Natural killer cell treated with Interleukin-12 subunit alpha and Interleukin-12 subunit beta and Interleukin-15 and Interleukin-18, amount 100 ng/mL, for 72 hours (primary cell): ENCODE measurements around the gene SPECC1. TPM values are rescaled to one million over a fixed set of nuclear protein-coding genes. Genes with fewer than 3 reads are reported as not detected.
A peak's percentile ranks its signal among the peaks of the same experiment; 100 is the strongest.
"Not testable (repeated sequence)": the region's sequence is repeated elsewhere in the genome, so short reads cannot be mapped to it uniquely, and the experiment has no call there.

ENCODE experiments used
- ATAC-seq, 2 donors: fragments of 150-1000 bp; cut with Tn5 transposase in 1 of 2; sonication (Bioruptor Pico), chemical (Tn5 transposase) in 1 of 2; 2 replicates each; pipeline ENCODE4 v1.10.0; 2021
- DNase-seq: peaks from one replicate; pipeline ENCODE4 v3.0.0; 2022; ENCODE audit warnings: low spot score
- H3K27ac Mint-ChIP-seq, 2 donors: 1 replicate in 1 of 2; 2 replicates in 1 of 2; pipeline ENCODE4 v1.8.0; 2022; ENCODE audit warnings: mixed read lengths in 2 of 2, mild to moderate bottlenecking in 1 of 2, moderate library complexity in 1 of 2
- H3K27me3 Mint-ChIP-seq, 2 donors: 1 replicate in 1 of 2; 2 replicates in 1 of 2; pipeline ENCODE4 v1.8.0; 2022; ENCODE audit warnings: mixed read lengths in 2 of 2
- H3K36me3 Mint-ChIP-seq: one replicate; pipeline ENCODE4 v1.8.0; 2022; ENCODE audit warnings: mixed read lengths
- H3K4me1 Mint-ChIP-seq, 2 donors: 1 replicate in 1 of 2; 2 replicates in 1 of 2; pipeline ENCODE4 v1.8.0; 2022; ENCODE audit warnings: low read depth in 2 of 2, mixed read lengths in 2 of 2, mild to moderate bottlenecking in 1 of 2
- H3K4me3 Mint-ChIP-seq: one replicate; pipeline ENCODE4 v1.8.0; 2022; ENCODE audit warnings: mixed read lengths
- H3K9me3 Mint-ChIP-seq: 2 replicates; pipeline ENCODE4 v1.8.0; 2022; ENCODE audit warnings: mixed read lengths
- total RNA-seq, 2 donors: library from RNA; stranded (reverse); gene quantifications; one replicate each; pipeline ENCODE4 v1.2.3, GENCODE V29; 2022

SPECC1 gene
- total RNA-seq, 2 donors from 2014 or later, result 27.6 to 28.1 TPM

- peak; percentile 75 for DNase-seq
- no peak overlapping the region for H3K27ac Mint-ChIP-seq
- no peak overlapping the region for H3K4me3 Mint-ChIP-seq
- peak; percentile 92 to 93 for ATAC-seq
- H3K4me1 Mint-ChIP-seq, result peaks cover 0 to 2% of the 10 kb centered on the region in 2 donors
- H3K36me3 Mint-ChIP-seq, result no peaks in the 10 kb centered on the region
- H3K9me3 Mint-ChIP-seq, result no peaks in the 10 kb centered on the region
- H3K27me3 Mint-ChIP-seq, result peaks cover 0 to 12% of the 10 kb centered on the region in 2 donors
Measured at GRCh38 chr17:19992803-19993713, 16.1 kb upstream of the SPECC1 start.

GRCh38 chr17:19996086-19996485 lies 13.1 kb upstream of the SPECC1 start:
- no peak for ATAC-seq
- Mint-ChIP-seq H3K27me3 (peaks cover 15 to 22% of the 10 kb centered on the region in 2 donors), H3K27ac (no peak overlapping the region), H3K4me1 (peaks cover 0 to 2% of the 10 kb centered on the region in 2 donors), H3K4me3 (no peak overlapping the region), H3K36me3 (no peaks in the 10 kb centered on the region), H3K9me3 (no peaks in the 10 kb centered on the region)
- DNase-seq, result no peak

- Mint-ChIP-seq H3K36me3 (no peaks in the 10 kb centered on the region), H3K4me1 (peaks cover 0 to 2% of the 10 kb centered on the region in 2 donors), H3K9me3 (no peaks in the 10 kb centered on the region), H3K27me3 (peaks cover 12 to 22% of the 10 kb centered on the region in 2 donors), H3K4me3 (no peak overlapping the region), H3K27ac (no peak overlapping the region)
- DNase-seq, result no peak
- ATAC-seq, result no peak
Measured at GRCh38 chr17:19996502-19996901, 12.7 kb upstream of the SPECC1 start.

- Mint-ChIP-seq H3K4me1 (peaks cover 14 to 22% of the 10 kb centered on the region in 2 donors), H3K27me3 (peaks cover 34 to 53% of the 10 kb centered on the region in 2 donors), H3K4me3 (peak overlapping the region; percentile 93), H3K36me3 (no peaks in the 10 kb centered on the region), H3K9me3 (no peaks in the 10 kb centered on the region), H3K27ac (peak overlapping the region in 1 of 2 donors; percentile 49)
- DNase-seq (peak; percentile 65), ATAC-seq (peak; percentile 57 to 58)
Measured at GRCh38 chr17:20008242-20009051, 712 bp upstream of the SPECC1 start.

- ATAC-seq (no peak), DNase-seq (no peak)
- Mint-ChIP-seq H3K4me3 (peak overlapping the region; percentile 93), H3K36me3 (no peaks in the 10 kb centered on the region), H3K27me3 (peaks cover 34 to 53% of the 10 kb centered on the region in 2 donors), H3K4me1 (peaks cover 14 to 22% of the 10 kb centered on the region in 2 donors), H3K27ac (peak overlapping the region in 1 of 2 donors; percentile 49), H3K9me3 (no peaks in the 10 kb centered on the region)
Measured at GRCh38 chr17:20009052-20009301, 182 bp upstream of the SPECC1 start.

- no peaks in the 10 kb centered on the region for H3K9me3 Mint-ChIP-seq
- H3K27me3 Mint-ChIP-seq, result peaks cover 30 to 45% of the 10 kb centered on the region in 2 donors
- no peaks in the 10 kb centered on the region for H3K36me3 Mint-ChIP-seq
- no peak for ATAC-seq
- peak overlapping the region; percentile 82 for H3K4me3 Mint-ChIP-seq
- peaks cover 14 to 22% of the 10 kb centered on the region in 2 donors for H3K4me1 Mint-ChIP-seq
- DNase-seq, result no peak
- no peak overlapping the region for H3K27ac Mint-ChIP-seq
Measured at GRCh38 chr17:20010099-20010863, 1.1 kb downstream of the SPECC1 start.

- Mint-ChIP-seq H3K4me3 (peak overlapping the region; percentile 82), H3K9me3 (no peaks in the 10 kb centered on the region), H3K4me1 (peaks cover 14 to 22% of the 10 kb centered on the region in 2 donors), H3K36me3 (no peaks in the 10 kb centered on the region), H3K27ac (no peak overlapping the region), H3K27me3 (peaks cover 30 to 44% of the 10 kb centered on the region in 2 donors)
- no peak for ATAC-seq
- DNase-seq, result no peak
Measured at GRCh38 chr17:20010936-20011335, 1.8 kb downstream of the SPECC1 start.

GRCh38 chr17:20012017-20012536 lies 2.9 kb downstream of the SPECC1 start:
- no peak overlapping the region for H3K27ac Mint-ChIP-seq
- peaks cover 21 to 33% of the 10 kb centered on the region in 2 donors for H3K27me3 Mint-ChIP-seq
- H3K9me3 Mint-ChIP-seq, result no peaks in the 10 kb centered on the region
- no peak for DNase-seq
- H3K4me3 Mint-ChIP-seq, result no peak overlapping the region
- no peaks in the 10 kb centered on the region for H3K36me3 Mint-ChIP-seq
- peaks cover 14 to 22% of the 10 kb centered on the region in 2 donors for H3K4me1 Mint-ChIP-seq
- no peak for ATAC-seq

- H3K27ac Mint-ChIP-seq, H3K36me3 Mint-ChIP-seq, H3K9me3 Mint-ChIP-seq, H3K4me3 Mint-ChIP-seq, H3K4me1 Mint-ChIP-seq, DNase-seq, ATAC-seq: not testable (repeated sequence)
- peaks cover 10 to 11% of the 10 kb centered on the region in 2 donors for H3K27me3 Mint-ChIP-seq
Measured at GRCh38 chr17:20016475-20016992, 7.4 kb downstream of the SPECC1 start.

GRCh38 chr17:20022701-20023100 lies 13.5 kb downstream of the SPECC1 start:
- H3K27me3 Mint-ChIP-seq, result peaks cover 0 to 3% of the 10 kb centered on the region in 2 donors
- H3K9me3 Mint-ChIP-seq, result no peaks in the 10 kb centered on the region
- no peak overlapping the region for H3K27ac Mint-ChIP-seq
- H3K4me1 Mint-ChIP-seq, result no peaks in the 10 kb centered on the region
- ATAC-seq (no peak), DNase-seq (no peak)
- no peak overlapping the region for H3K4me3 Mint-ChIP-seq
- no peaks in the 10 kb centered on the region for H3K36me3 Mint-ChIP-seq

GRCh38 chr17:20026960-20027359 lies 17.8 kb downstream of the SPECC1 start:
- Mint-ChIP-seq H3K36me3 (no peaks in the 10 kb centered on the region), H3K4me3 (no peak overlapping the region), H3K27me3 (peaks cover 0 to 3% of the 10 kb centered on the region in 2 donors), H3K9me3 (no peaks in the 10 kb centered on the region), H3K4me1 (peaks cover 0 to 5% of the 10 kb centered on the region in 2 donors), H3K27ac (no peak overlapping the region)
- DNase-seq (no peak), ATAC-seq (no peak)

- Mint-ChIP-seq H3K27me3 (no peaks in the 10 kb centered on the region), H3K4me3 (no peak overlapping the region), H3K36me3 (no peaks in the 10 kb centered on the region), H3K9me3 (no peaks in the 10 kb centered on the region), H3K27ac (no peak overlapping the region), H3K4me1 (peaks cover 3 to 14% of the 10 kb centered on the region in 2 donors)
- ATAC-seq (no peak), DNase-seq (no peak)
Measured at GRCh38 chr17:20028443-20028842, 19.3 kb downstream of the SPECC1 start.

GRCh38 chr17:20032636-20033035 lies 23.5 kb downstream of the SPECC1 start:
- peak overlapping the region; percentile 35 for H3K4me3 Mint-ChIP-seq
- H3K4me1 Mint-ChIP-seq, result peaks cover 3 to 14% of the 10 kb centered on the region in 2 donors
- H3K27ac Mint-ChIP-seq, result peak overlapping the region; percentile 22 to 46
- ATAC-seq (no peak), DNase-seq (no peak)
- H3K36me3 Mint-ChIP-seq, result no peaks in the 10 kb centered on the region
- H3K27me3 Mint-ChIP-seq, result no peaks in the 10 kb centered on the region
- H3K9me3 Mint-ChIP-seq, result no peaks in the 10 kb centered on the region
